HepG2 (cell line): Measurements from ENCODE around the gene PTMA. TPM values are rescaled to one million over a fixed set of nuclear protein-coding genes. Genes with fewer than 3 reads are reported as not detected.
A peak's percentile ranks its signal among the peaks of the same experiment; 100 is the strongest.

Experiments used
- DNMT1 ChIP-seq: sonication (generic); formaldehyde crosslinking; IDR thresholded peaks from 2 replicates; pipeline ENCODE4 v1.5.1; 2020; ENCODE audit warnings: mild to moderate bottlenecking, missing genetic modification reagents
- GATAD2A ChIP-seq: IDR thresholded peaks from 2 replicates; pipeline ENCODE4 v1.6.1; 2016
- SALL2 ChIP-seq: sonication (generic); formaldehyde crosslinking; IDR thresholded peaks from 2 replicates; pipeline ENCODE4 v1.8.1; 2023; ENCODE audit warnings: mild to moderate bottlenecking, missing genetic modification reagents, inconsistent platforms
- SP1 ChIP-seq, 2 experiments: fragments of 450-650 bp in 1 of 2; sonication (generic) in 1 of 2; formaldehyde crosslinking in 1 of 2; IDR thresholded peaks; 2 replicates each; pipeline versions ENCODE4 v1.4.0 to v1.6.1; 2016 to 2020; ENCODE audit warnings: missing genetic modification reagents in 1 of 2
- ZNF234 ChIP-seq: sonication (generic); formaldehyde crosslinking; conservative IDR thresholded peaks from 2 replicates; pipeline ENCODE4 v1.5.1; 2020; ENCODE audit warnings: mild to moderate bottlenecking, missing genetic modification reagents
- ZNF607 ChIP-seq: sonication (generic); formaldehyde crosslinking; IDR thresholded peaks from 2 replicates; pipeline ENCODE4 v1.5.1; 2020; ENCODE audit warnings: missing genetic modification reagents, mild to moderate bottlenecking, borderline replicate concordance
- polyA plus RNA-seq, 8 experiments: library from polyadenylated mRNA; depleted of rRNA in 3 of 8; stranded (reverse) in 7 of 8; unstranded in 1 of 8; fragments of >200 nt; fragmentation: Illumina TruSeq in 4 of 8; extraction: Trizol in 4 of 8; gene quantifications; 2 replicates each; pipeline versions ENCODE4 v1.2.1 to v1.2.3, GENCODE V29; 2011 to 2016; ENCODE audit warnings: low read depth in 4 of 8, missing spikeins in 1 of 8, mixed read lengths in 1 of 8; ENCODE audit not compliant: insufficient read depth in 1 of 8
- total RNA-seq, 5 experiments: library from RNA; depleted of rRNA; stranded (reverse); fragments of >200 nt; fragmentation: Illumina TruSeq; extraction: Trizol; gene quantifications; 2 replicates each; pipeline ENCODE4 v1.2.3, GENCODE V29; 2016; ENCODE audit warnings: low read depth in 1 of 5
- TF ChIP-seq, protein P1 (sequence below): sonication (generic); formaldehyde crosslinking; IDR thresholded peaks from 2 replicates; pipeline ENCODE4 v1.9.0; 2021; ENCODE audit warnings: mild to moderate bottlenecking, missing genetic modification reagents
- TF ChIP-seq, protein P2 (sequence below): sonication (generic); formaldehyde crosslinking; IDR thresholded peaks from one replicate; pipeline ENCODE4 v1.5.1; 2020; ENCODE audit warnings: mild to moderate bottlenecking, missing genetic modification reagents; ENCODE audit errors: not compliant biosample characterization

Gene PTMA
- total and polyA plus RNA-seq, 2 of the 13 experiments (the other 11 are each of a cell fraction or from before 2014, with no cell fraction given), result 190 to 1,086 TPM

DNA sequence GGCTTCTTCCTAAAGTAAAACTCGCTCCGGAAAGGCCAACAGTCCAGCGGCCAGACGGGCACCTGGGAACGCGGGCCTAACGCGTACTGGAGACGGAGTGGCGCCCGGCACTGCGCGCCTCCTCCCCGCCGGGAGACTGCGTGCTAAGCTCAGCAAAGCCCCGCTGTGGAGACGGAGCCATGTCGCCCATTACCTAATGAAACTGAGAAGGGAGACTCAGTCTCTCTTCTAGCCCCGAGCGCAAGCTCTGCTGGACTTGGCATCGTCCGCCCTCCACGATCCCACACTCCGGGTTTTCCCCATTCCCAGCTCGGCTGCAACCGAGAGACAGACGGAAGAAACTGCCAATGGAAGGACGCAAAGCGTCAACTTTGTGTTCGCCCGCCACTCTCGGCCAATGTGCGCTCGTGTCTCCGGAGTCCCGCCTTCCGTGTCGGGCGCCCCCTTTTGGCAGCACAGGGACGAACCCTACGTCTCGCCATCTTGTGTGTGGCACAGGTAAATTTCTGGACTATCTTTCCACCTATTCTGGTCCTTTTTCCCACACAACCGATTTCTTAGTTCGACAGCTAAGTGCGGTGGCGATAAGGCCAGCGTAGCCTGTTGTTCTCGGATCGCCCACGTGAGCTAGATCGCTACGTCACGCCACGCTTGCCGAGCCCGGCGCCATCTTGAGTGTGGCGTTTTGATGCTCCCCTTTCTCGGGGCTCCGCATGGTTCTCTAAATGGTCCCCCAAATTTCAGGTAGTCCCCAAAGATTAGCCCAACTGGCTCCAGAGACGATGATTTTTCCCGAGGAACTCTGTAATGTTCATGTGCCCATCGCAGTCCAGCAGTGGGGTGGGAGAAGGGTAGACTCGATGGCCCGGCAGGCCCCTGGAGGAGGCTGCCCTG lies 1.3 kb upstream of the PTMA start (continued):
- TF ChIP-seq, protein P1, sequence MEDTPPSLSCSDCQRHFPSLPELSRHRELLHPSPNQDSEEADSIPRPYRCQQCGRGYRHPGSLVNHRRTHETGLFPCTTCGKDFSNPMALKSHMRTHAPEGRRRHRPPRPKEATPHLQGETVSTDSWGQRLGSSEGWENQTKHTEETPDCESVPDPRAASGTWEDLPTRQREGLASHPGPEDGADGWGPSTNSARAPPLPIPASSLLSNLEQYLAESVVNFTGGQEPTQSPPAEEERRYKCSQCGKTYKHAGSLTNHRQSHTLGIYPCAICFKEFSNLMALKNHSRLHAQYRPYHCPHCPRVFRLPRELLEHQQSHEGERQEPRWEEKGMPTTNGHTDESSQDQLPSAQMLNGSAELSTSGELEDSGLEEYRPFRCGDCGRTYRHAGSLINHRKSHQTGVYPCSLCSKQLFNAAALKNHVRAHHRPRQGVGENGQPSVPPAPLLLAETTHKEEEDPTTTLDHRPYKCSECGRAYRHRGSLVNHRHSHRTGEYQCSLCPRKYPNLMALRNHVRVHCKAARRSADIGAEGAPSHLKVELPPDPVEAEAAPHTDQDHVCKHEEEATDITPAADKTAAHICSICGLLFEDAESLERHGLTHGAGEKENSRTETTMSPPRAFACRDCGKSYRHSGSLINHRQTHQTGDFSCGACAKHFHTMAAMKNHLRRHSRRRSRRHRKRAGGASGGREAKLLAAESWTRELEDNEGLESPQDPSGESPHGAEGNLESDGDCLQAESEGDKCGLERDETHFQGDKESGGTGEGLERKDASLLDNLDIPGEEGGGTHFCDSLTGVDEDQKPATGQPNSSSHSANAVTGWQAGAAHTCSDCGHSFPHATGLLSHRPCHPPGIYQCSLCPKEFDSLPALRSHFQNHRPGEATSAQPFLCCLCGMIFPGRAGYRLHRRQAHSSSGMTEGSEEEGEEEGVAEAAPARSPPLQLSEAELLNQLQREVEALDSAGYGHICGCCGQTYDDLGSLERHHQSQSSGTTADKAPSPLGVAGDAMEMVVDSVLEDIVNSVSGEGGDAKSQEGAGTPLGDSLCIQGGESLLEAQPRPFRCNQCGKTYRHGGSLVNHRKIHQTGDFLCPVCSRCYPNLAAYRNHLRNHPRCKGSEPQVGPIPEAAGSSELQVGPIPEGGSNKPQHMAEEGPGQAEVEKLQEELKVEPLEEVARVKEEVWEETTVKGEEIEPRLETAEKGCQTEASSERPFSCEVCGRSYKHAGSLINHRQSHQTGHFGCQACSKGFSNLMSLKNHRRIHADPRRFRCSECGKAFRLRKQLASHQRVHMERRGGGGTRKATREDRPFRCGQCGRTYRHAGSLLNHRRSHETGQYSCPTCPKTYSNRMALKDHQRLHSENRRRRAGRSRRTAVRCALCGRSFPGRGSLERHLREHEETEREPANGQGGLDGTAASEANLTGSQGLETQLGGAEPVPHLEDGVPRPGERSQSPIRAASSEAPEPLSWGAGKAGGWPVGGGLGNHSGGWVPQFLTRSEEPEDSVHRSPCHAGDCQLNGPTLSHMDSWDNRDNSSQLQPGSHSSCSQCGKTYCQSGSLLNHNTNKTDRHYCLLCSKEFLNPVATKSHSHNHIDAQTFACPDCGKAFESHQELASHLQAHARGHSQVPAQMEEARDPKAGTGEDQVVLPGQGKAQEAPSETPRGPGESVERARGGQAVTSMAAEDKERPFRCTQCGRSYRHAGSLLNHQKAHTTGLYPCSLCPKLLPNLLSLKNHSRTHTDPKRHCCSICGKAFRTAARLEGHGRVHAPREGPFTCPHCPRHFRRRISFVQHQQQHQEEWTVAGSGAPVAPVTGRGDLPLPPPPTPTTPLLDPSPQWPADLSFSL (CRISPR knock-in tag), result no peak
- TF ChIP-seq GATAD2A, result no peak; the same call in 1 of the 2 replicates
- TF ChIP-seq SP1 (IDR thresholded peaks at IDR 0.05), result no peak
- TF ChIP-seq SP1 (CRISPR knock-in tag; IDR thresholded peaks at IDR 0.05), result peak; percentile 81
- TF ChIP-seq SALL2, result no peak
- TF ChIP-seq ZNF234 (CRISPR knock-in tag), result peak; percentile 57; the same call in 1 of the 2 replicates
- TF ChIP-seq, protein P2, sequence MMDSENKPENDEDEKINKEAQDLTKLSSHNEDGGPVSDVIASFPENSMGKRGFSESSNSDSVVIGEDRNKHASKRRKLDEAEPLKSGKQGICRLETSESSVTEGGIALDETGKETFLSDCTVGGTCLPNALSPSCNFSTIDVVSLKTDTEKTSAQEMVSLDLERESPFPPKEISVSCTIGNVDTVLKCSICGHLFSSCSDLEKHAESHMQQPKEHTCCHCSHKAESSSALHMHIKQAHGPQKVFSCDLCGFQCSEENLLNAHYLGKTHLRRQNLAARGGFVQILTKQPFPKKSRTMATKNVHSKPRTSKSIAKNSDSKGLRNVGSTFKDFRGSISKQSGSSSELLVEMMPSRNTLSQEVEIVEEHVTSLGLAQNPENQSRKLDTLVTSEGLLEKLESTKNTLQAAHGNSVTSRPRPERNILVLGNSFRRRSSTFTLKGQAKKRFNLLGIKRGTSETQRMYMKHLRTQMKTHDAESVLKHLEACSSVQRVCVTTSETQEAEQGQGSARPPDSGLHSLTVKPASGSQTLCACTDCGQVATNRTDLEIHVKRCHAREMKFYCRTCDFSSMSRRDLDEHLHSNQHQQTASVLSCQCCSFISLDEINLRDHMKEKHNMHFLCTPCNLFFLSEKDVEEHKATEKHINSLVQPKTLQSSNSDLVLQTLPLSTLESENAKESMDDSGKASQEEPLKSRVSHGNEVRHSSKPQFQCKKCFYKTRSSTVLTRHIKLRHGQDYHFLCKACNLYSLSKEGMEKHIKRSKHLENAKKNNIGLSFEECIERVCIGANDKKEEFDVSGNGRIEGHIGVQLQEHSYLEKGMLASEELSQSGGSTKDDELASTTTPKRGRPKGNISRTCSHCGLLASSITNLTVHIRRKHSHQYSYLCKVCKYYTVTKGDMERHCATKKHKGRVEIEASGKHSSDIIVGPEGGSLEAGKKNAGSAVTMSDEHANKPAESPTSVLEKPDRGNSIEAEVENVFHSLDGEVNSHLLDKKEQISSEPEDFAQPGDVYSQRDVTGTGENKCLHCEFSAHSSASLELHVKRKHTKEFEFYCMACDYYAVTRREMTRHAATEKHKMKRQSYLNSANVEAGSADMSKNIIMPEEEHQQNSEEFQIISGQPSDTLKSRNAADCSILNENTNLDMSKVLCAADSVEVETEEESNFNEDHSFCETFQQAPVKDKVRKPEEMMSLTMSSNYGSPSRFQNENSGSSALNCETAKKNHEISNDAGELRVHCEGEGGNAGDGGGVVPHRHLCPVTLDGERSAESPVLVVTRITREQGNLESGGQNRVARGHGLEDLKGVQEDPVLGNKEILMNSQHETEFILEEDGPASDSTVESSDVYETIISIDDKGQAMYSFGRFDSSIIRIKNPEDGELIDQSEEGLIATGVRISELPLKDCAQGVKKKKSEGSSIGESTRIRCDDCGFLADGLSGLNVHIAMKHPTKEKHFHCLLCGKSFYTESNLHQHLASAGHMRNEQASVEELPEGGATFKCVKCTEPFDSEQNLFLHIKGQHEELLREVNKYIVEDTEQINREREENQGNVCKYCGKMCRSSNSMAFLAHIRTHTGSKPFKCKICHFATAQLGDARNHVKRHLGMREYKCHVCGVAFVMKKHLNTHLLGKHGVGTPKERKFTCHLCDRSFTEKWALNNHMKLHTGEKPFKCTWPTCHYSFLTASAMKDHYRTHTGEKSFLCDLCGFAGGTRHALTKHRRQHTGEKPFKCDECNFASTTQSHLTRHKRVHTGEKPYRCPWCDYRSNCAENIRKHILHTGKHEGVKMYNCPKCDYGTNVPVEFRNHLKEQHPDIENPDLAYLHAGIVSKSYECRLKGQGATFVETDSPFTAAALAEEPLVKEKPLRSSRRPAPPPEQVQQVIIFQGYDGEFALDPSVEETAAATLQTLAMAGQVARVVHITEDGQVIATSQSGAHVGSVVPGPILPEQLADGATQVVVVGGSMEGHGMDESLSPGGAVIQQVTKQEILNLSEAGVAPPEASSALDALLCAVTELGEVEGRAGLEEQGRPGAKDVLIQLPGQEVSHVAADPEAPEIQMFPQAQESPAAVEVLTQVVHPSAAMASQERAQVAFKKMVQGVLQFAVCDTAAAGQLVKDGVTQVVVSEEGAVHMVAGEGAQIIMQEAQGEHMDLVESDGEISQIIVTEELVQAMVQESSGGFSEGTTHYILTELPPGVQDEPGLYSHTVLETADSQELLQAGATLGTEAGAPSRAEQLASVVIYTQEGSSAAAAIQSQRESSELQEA (CRISPR knock-in tag), result no peak
- TF ChIP-seq ZNF607 (CRISPR knock-in tag), result 0 out of 2 replicates have a peak, but pooled peaks have one; percentile 83
- TF ChIP-seq DNMT1 (CRISPR knock-in tag), result no peak
